Renal pelvis (tissue), 4 donors: ENCODE measurements around the gene SRGN. TPM values are rescaled to one million over a fixed set of nuclear protein-coding genes. Genes with fewer than 3 reads are reported as not detected.
"Not testable (repeated sequence)": the region's sequence is repeated elsewhere in the genome, so short reads cannot be mapped to it uniquely, and the experiment has no call there.

Experiments
- DNase-seq: peaks from one replicate; pipeline ENCODE4 v3.0.0-alpha.2; 2013
- polyA plus RNA-seq, 3 donors: library from polyadenylated mRNA; unstranded; fragments of 120-200 nt; gene quantifications; one replicate each; pipeline ENCODE4 v1.2.1, GENCODE V29; 2013; ENCODE audit not compliant: insufficient read length in 3 of 3

The SRGN gene
- polyA plus RNA-seq, 3 donors, result 10.2 to 16.7 (median 14.5) TPM

- peak; percentile 98 for DNase-seq
Measured at GRCh38 chr10:69123747-69124562, 36.1 kb downstream of the SRGN start, which contains the start of gene VPS26A. Gene VPS26A (plus strand): TSS chr10:69124178. CDS start chr10:69124278, 100 bp downstream.

GRCh38 chr10:69124563-69125268 is 36.8 kb downstream of the SRGN start:
- peak; percentile 60 for DNase-seq

- no peak for DNase-seq
Measured at GRCh38 chr10:69125554-69125953, 37.7 kb downstream of the SRGN start.

- no peak for DNase-seq
Measured at GRCh38 chr10:69130251-69130650, 42.3 kb downstream of the SRGN start.

- DNase-seq, result no peak
Measured at GRCh38 chr10:69139961-69140360, 52.1 kb downstream of the SRGN start.

GRCh38 chr10:69141304-69141703 is 53.4 kb downstream of the SRGN start:
- DNase-seq, result no peak

GRCh38 chr10:69142074-69142473 is 54.2 kb downstream of the SRGN start:
- not testable (repeated sequence) for DNase-seq

DNA sequence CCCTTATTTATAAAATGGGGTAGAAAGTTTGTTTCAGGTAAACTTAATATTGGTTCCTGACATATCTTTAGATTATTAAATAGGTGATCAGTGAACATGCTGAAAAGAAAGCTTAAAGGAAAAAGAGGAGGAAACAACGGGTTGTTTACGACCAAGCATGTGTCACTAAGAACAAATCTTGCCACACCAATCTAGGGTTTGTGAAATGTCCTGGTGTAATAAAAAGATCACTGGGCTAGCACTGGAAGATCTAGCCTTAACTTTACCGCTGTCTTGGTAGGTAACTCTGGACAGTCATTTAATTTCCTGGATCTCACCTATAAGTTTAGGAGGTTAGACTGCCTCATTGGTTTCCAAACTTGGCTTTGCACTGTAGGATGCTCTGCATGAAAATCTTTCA is 55.1 kb downstream of the SRGN start:
- DNase-seq, result no peak

DNA sequence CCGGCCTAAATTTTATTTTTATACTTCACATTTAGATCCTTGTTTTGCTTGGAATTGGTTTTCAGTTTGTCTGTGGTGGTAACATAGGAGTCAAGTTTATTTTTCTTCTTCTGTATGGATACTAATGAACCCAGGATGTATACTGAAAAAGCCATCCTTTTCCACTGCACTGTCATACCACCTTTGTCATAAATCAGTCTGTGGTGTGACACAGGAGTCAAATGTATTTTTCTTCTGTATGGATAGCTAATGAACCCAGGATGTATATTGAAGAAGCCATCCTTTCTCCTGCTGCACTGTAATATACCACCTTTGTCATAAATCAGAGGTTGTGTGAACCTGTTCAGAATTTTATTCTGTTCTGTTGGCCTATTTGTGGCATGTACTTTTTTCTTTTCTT is 57.4 kb downstream of the SRGN start:
- DNase-seq, result no peak

DNA sequence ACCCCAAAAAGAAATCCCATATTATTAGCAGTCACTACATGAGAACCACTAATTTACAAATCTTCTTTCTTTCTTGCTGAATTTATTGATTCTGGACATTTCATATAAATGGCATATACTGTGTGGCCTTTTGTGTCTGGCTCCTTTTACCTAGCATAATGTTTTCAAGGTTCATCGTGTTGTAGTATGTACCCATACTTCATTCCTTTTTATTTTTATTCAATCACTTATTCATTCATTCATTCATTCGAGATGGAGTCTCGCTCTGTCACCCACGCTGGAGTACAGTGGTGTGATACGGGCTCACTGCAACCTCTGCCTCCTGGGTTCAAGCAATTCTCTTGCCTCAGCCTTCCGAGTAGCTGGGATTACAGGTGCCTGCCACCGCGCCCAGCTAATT is 58.0 kb downstream of the SRGN start:
- DNase-seq, result no peak

DNA sequence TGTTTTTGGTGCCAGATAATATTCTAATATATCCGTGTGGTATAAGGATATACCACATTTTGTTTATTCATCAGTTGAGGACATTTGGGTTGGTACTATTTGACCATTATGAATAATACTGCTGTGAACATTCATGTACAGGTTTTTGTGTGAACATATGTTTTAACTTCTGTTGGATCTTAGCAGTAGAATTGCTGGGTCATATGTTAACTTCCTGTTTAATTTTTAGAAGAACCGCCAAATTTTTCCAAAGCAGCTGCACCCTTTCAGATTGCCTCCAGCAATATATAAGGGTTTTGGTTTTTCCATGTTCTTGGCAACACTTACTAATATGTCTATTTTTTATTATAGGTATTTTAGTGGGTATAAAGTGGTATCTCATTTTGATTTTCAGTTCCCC is 58.9 kb downstream of the SRGN start:
- DNase-seq, result no peak

- DNase-seq, result no peak
Measured at GRCh38 chr10:69151984-69152383, 64.1 kb downstream of the SRGN start.

DNA sequence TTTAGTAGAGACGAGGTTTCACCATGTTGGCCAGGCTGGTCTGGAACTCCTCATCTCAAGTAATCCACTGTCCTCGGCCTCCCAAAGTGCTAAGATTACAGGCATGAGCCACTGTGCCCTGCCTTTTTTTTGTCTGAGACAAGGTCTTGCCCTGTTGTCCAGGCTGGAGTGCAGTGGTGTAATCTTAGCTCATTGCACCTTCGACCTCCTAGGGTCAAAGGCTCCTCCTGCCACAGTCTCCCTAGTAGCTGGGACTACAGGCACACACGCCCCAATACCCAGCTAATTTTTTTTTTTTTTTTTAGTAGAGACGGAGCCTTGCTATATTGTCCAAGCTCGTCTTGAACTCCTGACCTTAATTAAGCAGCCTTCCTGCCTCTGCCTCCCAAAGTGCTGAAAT is 65.3 kb downstream of the SRGN start:
- no peak for DNase-seq

Other genes with a start within 250 kb of the SRGN start
- gene DDX50, start 186.8 kb upstream of the SRGN start, polyA plus RNA-seq, result 10 to 100 TPM; 57.0 to 66.3 (median 63.1) TPM
- 10 to 100 TPM; 49.7 to 56.6 (median 50.4) TPM for gene DDX21, start 131.9 kb upstream of the SRGN start, polyA plus RNA-seq
- 10 to 100 TPM; 31.4 to 33.8 (median 33.3) TPM for gene KIFBP, start 99.3 kb upstream of the SRGN start, polyA plus RNA-seq
- 10 to 100 TPM; 75.8 to 84.8 (median 77.7) TPM for gene VPS26A, start 36.1 kb downstream of the SRGN start, polyA plus RNA-seq
- 10 to 100 TPM; 38.1 to 47.5 (median 39.8) TPM for gene SUPV3L1, start 92.1 kb downstream of the SRGN start, polyA plus RNA-seq
- gene HKDC1, start 132.2 kb downstream of the SRGN start, polyA plus RNA-seq, result 10 to 100 TPM; 15.8 to 21.0 (median 19.3) TPM
- gene HK1, start 190.4 kb downstream of the SRGN start, polyA plus RNA-seq, result 10 to 100 TPM; 48.5 to 56.6 (median 51.2) TPM